ENCODE measurements around the gene SLC22A14. TPM values are rescaled to one million over a fixed set of nuclear protein-coding genes. Genes with fewer than 3 reads are reported as not detected.

Gene SLC22A14
- total and polyA plus RNA-seq, 9 of the 15 experiments (the other 6 are each of a cell fraction or from before 2014, with no cell fraction given) = 0.03 to 0.07 TPM; not detected in 7

DNA sequence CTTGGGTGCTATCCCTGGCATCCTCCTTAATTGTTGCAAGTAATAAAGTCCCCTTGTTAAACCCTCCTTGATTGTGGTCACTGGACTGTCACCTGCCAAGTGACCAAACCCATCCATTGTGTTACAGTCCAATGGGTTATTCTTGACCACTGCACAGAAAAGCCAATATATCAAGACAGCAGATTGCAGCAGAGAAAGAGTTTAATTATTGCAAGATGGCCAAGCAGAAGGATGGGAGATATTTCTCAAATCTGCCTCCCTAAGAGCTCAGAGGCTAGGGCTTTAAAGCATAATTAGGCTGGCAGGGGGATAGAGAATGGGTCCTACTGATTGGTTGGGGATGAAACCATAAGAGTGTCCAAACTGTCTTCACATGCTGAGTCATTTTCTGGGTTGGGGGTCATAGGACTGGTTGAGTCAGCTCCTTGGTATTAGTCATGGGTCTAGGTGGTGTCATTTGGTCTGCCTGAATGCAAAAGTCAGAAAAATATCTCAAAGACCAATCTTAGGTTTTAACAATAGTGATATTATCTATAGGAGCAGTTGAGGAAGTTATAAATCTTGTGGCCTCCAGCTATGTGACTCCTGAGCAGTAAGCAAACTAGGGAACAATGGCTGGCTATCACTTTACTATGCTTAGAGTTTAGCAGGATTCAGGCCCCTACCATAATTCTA lies 45.4 kb downstream of the SLC22A14 start (continued):
- TF ChIP-seq, protein P1, sequence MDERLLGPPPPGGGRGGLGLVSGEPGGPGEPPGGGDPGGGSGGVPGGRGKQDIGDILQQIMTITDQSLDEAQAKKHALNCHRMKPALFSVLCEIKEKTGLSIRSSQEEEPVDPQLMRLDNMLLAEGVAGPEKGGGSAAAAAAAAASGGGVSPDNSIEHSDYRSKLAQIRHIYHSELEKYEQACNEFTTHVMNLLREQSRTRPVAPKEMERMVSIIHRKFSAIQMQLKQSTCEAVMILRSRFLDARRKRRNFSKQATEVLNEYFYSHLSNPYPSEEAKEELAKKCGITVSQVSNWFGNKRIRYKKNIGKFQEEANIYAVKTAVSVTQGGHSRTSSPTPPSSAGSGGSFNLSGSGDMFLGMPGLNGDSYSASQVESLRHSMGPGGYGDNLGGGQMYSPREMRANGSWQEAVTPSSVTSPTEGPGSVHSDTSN (CRISPR knock-in tag; IDR thresholded peaks at IDR 0.05; ENCODE audit: low read depth) = no peak
- TF ChIP-seq, protein P1 (tag; conservative IDR thresholded peaks at IDR 0.05; ENCODE audit: low read depth) = peak; percentile 60; the same call in 1 of the 2 replicates
- peak; percentile 26; the same call in 1 of the 2 replicates for TF ChIP-seq CTBP1 (IDR thresholded peaks at IDR 0.05; ENCODE audit: borderline replicate concordance)
- TF ChIP-seq NELFE (IDR thresholded peaks at IDR 0.05; ENCODE audit: insufficient read depth, insufficient read length) = no peak
- TF ChIP-seq ERF (CRISPR knock-in tag; IDR thresholded peaks at IDR 0.05) = no peak
- TF ChIP-seq DNMT1 (IDR thresholded peaks at IDR 0.05) = no peak
- peak; percentile 65 for TF ChIP-seq FOS (IDR thresholded peaks at IDR 0.05; ENCODE audit: extremely low read depth, insufficient read length)
- TF ChIP-seq CC2D1A (IDR thresholded peaks at IDR 0.05) = no peak
- TF ChIP-seq, protein P2, sequence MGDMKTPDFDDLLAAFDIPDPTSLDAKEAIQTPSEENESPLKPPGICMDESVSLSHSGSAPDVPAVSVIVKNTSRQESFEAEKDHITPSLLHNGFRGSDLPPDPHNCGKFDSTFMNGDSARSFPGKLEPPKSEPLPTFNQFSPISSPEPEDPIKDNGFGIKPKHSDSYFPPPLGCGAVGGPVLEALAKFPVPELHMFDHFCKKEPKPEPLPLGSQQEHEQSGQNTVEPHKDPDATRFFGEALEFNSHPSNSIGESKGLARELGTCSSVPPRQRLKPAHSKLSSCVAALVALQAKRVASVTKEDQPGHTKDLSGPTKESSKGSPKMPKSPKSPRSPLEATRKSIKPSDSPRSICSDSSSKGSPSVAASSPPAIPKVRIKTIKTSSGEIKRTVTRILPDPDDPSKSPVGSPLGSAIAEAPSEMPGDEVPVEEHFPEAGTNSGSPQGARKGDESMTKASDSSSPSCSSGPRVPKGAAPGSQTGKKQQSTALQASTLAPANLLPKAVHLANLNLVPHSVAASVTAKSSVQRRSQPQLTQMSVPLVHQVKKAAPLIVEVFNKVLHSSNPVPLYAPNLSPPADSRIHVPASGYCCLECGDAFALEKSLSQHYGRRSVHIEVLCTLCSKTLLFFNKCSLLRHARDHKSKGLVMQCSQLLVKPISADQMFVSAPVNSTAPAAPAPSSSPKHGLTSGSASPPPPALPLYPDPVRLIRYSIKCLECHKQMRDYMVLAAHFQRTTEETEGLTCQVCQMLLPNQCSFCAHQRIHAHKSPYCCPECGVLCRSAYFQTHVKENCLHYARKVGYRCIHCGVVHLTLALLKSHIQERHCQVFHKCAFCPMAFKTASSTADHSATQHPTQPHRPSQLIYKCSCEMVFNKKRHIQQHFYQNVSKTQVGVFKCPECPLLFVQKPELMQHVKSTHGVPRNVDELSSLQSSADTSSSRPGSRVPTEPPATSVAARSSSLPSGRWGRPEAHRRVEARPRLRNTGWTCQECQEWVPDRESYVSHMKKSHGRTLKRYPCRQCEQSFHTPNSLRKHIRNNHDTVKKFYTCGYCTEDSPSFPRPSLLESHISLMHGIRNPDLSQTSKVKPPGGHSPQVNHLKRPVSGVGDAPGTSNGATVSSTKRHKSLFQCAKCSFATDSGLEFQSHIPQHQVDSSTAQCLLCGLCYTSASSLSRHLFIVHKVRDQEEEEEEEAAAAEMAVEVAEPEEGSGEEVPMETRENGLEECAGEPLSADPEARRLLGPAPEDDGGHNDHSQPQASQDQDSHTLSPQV (IDR thresholded peaks at IDR 0.05) = 0 out of 2 replicates have a peak, but pooled peaks have one; percentile 4
- peak; percentile 50; the same call in 1 of the 2 replicates for TF ChIP-seq ELF1 (tag; IDR thresholded peaks at IDR 0.05)
- peak; percentile 77; the same call in 1 of the 2 replicates for TF ChIP-seq SMARCC2 (IDR thresholded peaks at IDR 0.05; ENCODE audit: low read depth)
- TF ChIP-seq ZNF780A (CRISPR knock-in tag; IDR thresholded peaks at IDR 0.05) = no peak
- TF ChIP-seq, protein P3, sequence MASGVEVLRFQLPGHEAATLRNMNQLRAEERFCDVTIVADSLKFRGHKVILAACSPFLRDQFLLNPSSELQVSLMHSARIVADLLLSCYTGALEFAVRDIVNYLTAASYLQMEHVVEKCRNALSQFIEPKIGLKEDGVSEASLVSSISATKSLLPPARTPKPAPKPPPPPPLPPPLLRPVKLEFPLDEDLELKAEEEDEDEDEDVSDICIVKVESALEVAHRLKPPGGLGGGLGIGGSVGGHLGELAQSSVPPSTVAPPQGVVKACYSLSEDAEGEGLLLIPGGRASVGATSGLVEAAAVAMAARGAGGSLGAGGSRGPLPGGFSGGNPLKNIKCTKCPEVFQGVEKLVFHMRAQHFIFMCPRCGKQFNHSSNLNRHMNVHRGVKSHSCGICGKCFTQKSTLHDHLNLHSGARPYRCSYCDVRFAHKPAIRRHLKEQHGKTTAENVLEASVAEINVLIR (CRISPR knock-in tag; IDR thresholded peaks at IDR 0.05) = peak; percentile 25; the same call in 1 of the 2 replicates
- TF ChIP-seq, protein P4, sequence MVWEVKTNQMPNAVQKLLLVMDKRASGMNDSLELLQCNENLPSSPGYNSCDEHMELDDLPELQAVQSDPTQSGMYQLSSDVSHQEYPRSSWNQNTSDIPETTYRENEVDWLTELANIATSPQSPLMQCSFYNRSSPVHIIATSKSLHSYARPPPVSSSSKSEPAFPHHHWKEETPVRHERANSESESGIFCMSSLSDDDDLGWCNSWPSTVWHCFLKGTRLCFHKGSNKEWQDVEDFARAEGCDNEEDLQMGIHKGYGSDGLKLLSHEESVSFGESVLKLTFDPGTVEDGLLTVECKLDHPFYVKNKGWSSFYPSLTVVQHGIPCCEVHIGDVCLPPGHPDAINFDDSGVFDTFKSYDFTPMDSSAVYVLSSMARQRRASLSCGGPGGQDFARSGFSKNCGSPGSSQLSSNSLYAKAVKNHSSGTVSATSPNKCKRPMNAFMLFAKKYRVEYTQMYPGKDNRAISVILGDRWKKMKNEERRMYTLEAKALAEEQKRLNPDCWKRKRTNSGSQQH (CRISPR knock-in tag; IDR thresholded peaks at IDR 0.05) = no peak
- TF ChIP-seq ADNP (tag; IDR thresholded peaks at IDR 0.05) = no peak
- TF ChIP-seq MTA1 (IDR thresholded peaks at IDR 0.05; ENCODE audit: borderline replicate concordance) = peak; percentile 68; the same call in 1 of the 2 replicates
- no peak for TF ChIP-seq EGR1 (conservative IDR thresholded peaks at IDR 0.05)
- TF ChIP-seq, protein P5, sequence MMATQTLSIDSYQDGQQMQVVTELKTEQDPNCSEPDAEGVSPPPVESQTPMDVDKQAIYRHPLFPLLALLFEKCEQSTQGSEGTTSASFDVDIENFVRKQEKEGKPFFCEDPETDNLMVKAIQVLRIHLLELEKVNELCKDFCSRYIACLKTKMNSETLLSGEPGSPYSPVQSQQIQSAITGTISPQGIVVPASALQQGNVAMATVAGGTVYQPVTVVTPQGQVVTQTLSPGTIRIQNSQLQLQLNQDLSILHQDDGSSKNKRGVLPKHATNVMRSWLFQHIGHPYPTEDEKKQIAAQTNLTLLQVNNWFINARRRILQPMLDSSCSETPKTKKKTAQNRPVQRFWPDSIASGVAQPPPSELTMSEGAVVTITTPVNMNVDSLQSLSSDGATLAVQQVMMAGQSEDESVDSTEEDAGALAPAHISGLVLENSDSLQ (IDR thresholded peaks at IDR 0.05) = peak; percentile 77
- TF ChIP-seq ARHGAP35 (IDR thresholded peaks at IDR 0.05; ENCODE audit: partially characterized antibody) = no peak

All from K562 (cell line).